HEK293 (cell line): ENCODE data around the gene TRIM26.

Experiments used
- CTCF ChIA-PET: fragments of 350-600 bp; formaldehyde crosslinking; extraction: SDS; loops from one replicate; lab custom pipeline; 2021; ENCODE audit warnings: antibody characterized with exemption; lab: Yijun Ruan, JAX
- POLR2A ChIA-PET: fragments of 300-600 bp; formaldehyde crosslinking; extraction: SDS; loops from one replicate; lab custom pipeline; 2020; ENCODE audit warnings: antibody characterized with exemption, inconsistent platforms; lab: Yijun Ruan, JAX
- H3K27ac ChIP-seq: fragments of 200-500 bp; sonication (Bioruptor generic); 2 replicates; pipeline ENCODE4 v1.5.1; 2014; ENCODE audit warnings: low read depth, low read length, control low read depth, inconsistent platforms; ENCODE audit errors: extremely low read depth
- H3K36me3 ChIP-seq, 2 experiments: fragments of 200-500 bp in 1 of 2; sonication (Bioruptor generic) in 1 of 2; 1 replicate in 1 of 2; 2 replicates in 1 of 2; pipeline ENCODE4 v1.5.1; 2014 to 2017; ENCODE audit warnings: inconsistent platforms in 2 of 2, low read length in 2 of 2; ENCODE audit not compliant: control insufficient read depth in 2 of 2, insufficient read depth in 1 of 2
- H3K4me1 ChIP-seq: fragments of 200-500 bp; sonication (Bioruptor generic); 2 replicates; pipeline ENCODE4 v1.5.1; 2014; ENCODE audit warnings: mild to moderate bottlenecking, low read length, inconsistent platforms; ENCODE audit not compliant: control insufficient read depth, insufficient read depth
- H3K4me3 ChIP-seq: 2 replicates; pipeline ENCODE4 v1.5.1; 2011; ENCODE audit warnings: low read depth, mild to moderate bottlenecking, control low read depth, low read length, moderate library complexity
- H3K9me3 ChIP-seq: fragments of 200-500 bp; sonication (Bioruptor generic); 2 replicates; pipeline ENCODE4 v1.5.1; 2014; ENCODE audit warnings: low read depth, low read length, inconsistent platforms; ENCODE audit not compliant: control insufficient read depth, insufficient read depth
- BCL11A ChIP-seq: fragments of 450-650 bp; formaldehyde crosslinking; IDR thresholded peaks from 2 replicates; pipeline ENCODE4 v1.5.1; 2016; ENCODE audit warnings: low read depth, missing biosample characterization, missing genetic modification characterization
- ZFHX2 ChIP-seq: fragments of 450-650 bp; formaldehyde crosslinking; conservative IDR thresholded peaks from 2 replicates; pipeline ENCODE4 v1.5.1; 2016; ENCODE audit warnings: missing biosample characterization, missing genetic modification characterization
- ZNF266 ChIP-seq: fragments of 450-650 bp; formaldehyde crosslinking; IDR thresholded peaks from 2 replicates; pipeline ENCODE4 v1.5.1; 2016; ENCODE audit warnings: missing biosample characterization, missing genetic modification characterization, low read depth
- ZNF311 ChIP-seq: fragments of 450-650 bp; formaldehyde crosslinking; IDR thresholded peaks from 2 replicates; pipeline ENCODE4 v1.5.1; 2017; ENCODE audit warnings: missing biosample characterization, missing genetic modification characterization, borderline replicate concordance
- ZNF544 ChIP-seq: fragments of 450-650 bp; formaldehyde crosslinking; IDR thresholded peaks from 2 replicates; pipeline ENCODE4 v1.5.0; 2017; ENCODE audit warnings: missing biosample characterization, missing genetic modification characterization
- ZNF548 ChIP-seq: fragments of 450-650 bp; formaldehyde crosslinking; IDR thresholded peaks from 2 replicates; pipeline ENCODE4 v1.5.1; 2016; ENCODE audit warnings: missing biosample characterization, missing genetic modification characterization
- ZNF596 ChIP-seq: fragments of 450-650 bp; IDR thresholded peaks from 2 replicates; pipeline ENCODE4 v1.5.0; 2018; ENCODE audit warnings: missing biosample characterization, mild to moderate bottlenecking, missing genetic modification characterization, moderate library complexity
- ZNF600 ChIP-seq: fragments of 450-650 bp; formaldehyde crosslinking; IDR thresholded peaks from 2 replicates; pipeline ENCODE4 v1.5.1; 2016; ENCODE audit warnings: missing biosample characterization, missing genetic modification characterization
- ZNF776 ChIP-seq: fragments of 450-650 bp; formaldehyde crosslinking; IDR thresholded peaks from 2 replicates; pipeline ENCODE4 v1.5.0; 2017; ENCODE audit warnings: missing biosample characterization, missing genetic modification characterization, borderline replicate concordance
- TF ChIP-seq, protein P1 (sequence below): fragments of 450-650 bp; formaldehyde crosslinking; IDR thresholded peaks from 2 replicates; pipeline ENCODE4 v1.5.1; 2016; ENCODE audit warnings: missing biosample characterization, missing genetic modification characterization, borderline replicate concordance
- TF ChIP-seq, protein P2 (sequence below): fragments of 450-650 bp; formaldehyde crosslinking; IDR thresholded peaks from 2 replicates; pipeline ENCODE4 v1.5.1; 2016; ENCODE audit warnings: missing biosample characterization, missing genetic modification characterization
- TF ChIP-seq, protein P3 (sequence below): fragments of 450-650 bp; formaldehyde crosslinking; IDR thresholded peaks from 2 replicates; pipeline ENCODE4 v1.5.1; 2016; ENCODE audit warnings: missing biosample characterization, missing genetic modification characterization, low read depth
- TF ChIP-seq, protein P4 (sequence below): fragments of 450-650 bp; formaldehyde crosslinking; IDR thresholded peaks from 2 replicates; pipeline ENCODE4 v1.5.1; 2016; ENCODE audit warnings: missing biosample characterization, missing genetic modification characterization

The TRIM26 gene

DNA sequence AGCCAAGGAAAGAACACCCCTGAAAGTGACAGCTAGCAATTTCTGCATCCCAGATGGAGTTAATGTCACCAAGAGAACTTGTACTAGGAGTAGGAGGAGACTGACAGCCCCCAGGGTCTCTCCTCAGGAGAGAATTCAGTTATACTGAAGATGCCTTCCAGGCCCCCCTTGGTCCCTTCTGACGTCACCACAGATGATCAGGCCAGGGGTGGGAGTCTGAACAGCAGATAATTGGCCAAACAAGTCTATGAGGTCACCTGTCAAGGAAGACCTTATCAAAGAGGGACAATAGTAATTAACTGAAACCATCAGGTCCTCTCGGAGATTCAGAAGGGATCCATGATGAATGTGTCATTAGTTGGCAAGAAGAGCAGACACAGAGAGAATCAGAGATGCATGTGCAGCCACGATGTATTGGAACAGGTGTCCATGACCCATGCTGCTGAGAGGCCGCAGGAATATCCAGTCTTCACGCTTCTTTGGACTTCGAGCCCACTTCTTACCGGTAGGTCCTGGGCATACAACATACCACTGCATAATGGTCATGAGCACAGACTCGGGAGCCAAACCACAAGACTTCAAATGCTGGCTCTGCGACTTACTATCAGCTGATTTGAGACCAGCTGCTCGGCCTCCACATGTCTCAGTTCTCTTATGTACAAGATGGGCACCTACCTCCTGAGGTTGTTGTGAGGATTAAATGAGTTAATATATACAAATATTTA is 62.4 kb downstream of the TRIM26 start (continued):
- TF ChIP-seq, protein P1, sequence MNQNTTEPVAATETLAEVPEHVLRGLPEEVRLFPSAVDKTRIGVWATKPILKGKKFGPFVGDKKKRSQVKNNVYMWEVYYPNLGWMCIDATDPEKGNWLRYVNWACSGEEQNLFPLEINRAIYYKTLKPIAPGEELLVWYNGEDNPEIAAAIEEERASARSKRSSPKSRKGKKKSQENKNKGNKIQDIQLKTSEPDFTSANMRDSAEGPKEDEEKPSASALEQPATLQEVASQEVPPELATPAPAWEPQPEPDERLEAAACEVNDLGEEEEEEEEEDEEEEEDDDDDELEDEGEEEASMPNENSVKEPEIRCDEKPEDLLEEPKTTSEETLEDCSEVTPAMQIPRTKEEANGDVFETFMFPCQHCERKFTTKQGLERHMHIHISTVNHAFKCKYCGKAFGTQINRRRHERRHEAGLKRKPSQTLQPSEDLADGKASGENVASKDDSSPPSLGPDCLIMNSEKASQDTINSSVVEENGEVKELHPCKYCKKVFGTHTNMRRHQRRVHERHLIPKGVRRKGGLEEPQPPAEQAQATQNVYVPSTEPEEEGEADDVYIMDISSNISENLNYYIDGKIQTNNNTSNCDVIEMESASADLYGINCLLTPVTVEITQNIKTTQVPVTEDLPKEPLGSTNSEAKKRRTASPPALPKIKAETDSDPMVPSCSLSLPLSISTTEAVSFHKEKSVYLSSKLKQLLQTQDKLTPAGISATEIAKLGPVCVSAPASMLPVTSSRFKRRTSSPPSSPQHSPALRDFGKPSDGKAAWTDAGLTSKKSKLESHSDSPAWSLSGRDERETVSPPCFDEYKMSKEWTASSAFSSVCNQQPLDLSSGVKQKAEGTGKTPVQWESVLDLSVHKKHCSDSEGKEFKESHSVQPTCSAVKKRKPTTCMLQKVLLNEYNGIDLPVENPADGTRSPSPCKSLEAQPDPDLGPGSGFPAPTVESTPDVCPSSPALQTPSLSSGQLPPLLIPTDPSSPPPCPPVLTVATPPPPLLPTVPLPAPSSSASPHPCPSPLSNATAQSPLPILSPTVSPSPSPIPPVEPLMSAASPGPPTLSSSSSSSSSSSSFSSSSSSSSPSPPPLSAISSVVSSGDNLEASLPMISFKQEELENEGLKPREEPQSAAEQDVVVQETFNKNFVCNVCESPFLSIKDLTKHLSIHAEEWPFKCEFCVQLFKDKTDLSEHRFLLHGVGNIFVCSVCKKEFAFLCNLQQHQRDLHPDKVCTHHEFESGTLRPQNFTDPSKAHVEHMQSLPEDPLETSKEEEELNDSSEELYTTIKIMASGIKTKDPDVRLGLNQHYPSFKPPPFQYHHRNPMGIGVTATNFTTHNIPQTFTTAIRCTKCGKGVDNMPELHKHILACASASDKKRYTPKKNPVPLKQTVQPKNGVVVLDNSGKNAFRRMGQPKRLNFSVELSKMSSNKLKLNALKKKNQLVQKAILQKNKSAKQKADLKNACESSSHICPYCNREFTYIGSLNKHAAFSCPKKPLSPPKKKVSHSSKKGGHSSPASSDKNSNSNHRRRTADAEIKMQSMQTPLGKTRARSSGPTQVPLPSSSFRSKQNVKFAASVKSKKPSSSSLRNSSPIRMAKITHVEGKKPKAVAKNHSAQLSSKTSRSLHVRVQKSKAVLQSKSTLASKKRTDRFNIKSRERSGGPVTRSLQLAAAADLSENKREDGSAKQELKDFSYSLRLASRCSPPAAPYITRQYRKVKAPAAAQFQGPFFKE (tag by site-specific recombination), result no peak
- TF ChIP-seq ZNF311 (tag by site-specific recombination) (no peak), ZNF596 (no peak), ZNF544 (no peak), ZNF266 (tag by site-specific recombination) (no peak), ZNF776 (tag by site-specific recombination) (no peak)
- TF ChIP-seq, protein P2, sequence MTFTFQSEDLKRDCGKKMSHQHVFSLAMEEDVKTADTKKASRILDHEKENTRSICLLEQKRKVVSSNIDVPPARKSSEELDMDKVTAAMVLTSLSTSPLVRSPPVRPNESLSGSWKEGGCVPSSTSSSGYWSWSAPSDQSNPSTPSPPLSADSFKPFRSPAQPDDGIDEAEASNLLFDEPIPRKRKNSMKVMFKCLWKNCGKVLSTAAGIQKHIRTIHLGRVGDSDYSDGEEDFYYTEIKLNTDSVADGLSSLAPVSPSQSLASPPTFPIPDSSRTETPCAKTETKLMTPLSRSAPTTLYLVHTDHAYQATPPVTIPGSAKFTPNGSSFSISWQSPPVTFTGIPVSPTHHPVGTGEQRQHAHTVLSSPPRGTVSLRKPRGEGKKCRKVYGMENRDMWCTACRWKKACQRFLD, result no peak
- TF ChIP-seq, protein P3, sequence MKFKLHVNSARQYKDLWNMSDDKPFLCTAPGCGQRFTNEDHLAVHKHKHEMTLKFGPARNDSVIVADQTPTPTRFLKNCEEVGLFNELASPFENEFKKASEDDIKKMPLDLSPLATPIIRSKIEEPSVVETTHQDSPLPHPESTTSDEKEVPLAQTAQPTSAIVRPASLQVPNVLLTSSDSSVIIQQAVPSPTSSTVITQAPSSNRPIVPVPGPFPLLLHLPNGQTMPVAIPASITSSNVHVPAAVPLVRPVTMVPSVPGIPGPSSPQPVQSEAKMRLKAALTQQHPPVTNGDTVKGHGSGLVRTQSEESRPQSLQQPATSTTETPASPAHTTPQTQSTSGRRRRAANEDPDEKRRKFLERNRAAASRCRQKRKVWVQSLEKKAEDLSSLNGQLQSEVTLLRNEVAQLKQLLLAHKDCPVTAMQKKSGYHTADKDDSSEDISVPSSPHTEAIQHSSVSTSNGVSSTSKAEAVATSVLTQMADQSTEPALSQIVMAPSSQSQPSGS (tag by site-specific recombination), result no peak
- TF ChIP-seq, all 188 proteins: peak for 0

DNA sequence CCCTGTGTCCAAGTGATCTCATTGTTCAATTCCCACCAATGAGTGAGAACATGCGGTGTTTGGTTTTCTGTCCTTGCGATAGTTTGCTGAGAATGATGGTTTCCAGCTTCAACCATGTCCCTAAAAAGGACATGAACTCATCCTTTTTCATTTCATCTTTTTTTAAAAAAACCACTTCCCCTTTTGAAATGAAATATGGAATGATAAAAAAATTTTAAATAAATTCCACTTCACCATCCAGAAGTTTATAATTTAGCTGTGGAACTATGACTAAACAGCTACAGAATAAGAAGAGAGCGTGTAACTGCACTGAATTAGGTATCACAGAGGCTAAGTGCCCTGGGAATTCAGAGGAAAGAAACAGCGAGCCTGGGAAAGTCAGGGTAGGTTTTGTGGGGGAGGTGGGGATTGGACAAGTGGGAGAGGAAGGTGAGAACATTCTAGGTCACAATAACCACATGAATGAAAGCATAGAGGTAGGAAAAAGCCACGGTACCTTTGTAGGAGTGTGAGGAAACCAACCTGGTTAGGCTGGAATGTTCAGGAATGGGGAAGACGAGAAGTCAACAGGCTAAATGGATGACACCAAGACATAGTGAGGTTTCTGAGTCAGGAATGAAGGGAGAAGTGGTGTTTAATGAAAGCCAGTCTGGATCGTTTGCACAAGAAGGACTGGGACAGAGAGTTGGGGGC is 63.2 kb downstream of the TRIM26 start:
- peak; percentile 40; the same call in 1 of the 2 replicates for TF ChIP-seq ZFHX2 (tag by site-specific recombination)
- no peak for TF ChIP-seq BCL11A (tag by site-specific recombination)
- TF ChIP-seq ZNF548 (tag by site-specific recombination), result no peak
- 0 out of 2 replicates have a peak, but pooled peaks have one; percentile 33 for TF ChIP-seq ZNF600 (tag by site-specific recombination)
- TF ChIP-seq, protein P4, sequence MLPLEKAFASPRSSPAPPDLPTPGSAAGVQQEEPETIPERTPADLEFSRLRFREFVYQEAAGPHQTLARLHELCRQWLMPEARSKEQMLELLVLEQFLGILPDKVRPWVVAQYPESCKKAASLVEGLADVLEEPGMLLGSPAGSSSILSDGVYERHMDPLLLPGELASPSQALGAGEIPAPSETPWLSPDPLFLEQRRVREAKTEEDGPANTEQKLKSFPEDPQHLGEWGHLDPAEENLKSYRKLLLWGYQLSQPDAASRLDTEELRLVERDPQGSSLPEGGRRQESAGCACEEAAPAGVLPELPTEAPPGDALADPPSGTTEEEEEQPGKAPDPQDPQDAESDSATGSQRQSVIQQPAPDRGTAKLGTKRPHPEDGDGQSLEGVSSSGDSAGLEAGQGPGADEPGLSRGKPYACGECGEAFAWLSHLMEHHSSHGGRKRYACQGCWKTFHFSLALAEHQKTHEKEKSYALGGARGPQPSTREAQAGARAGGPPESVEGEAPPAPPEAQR (tag by site-specific recombination), result no peak
- TF ChIP-seq, all 188 proteins: peak for 2
- Histone ChIP-seq H3K9me3 (no peaks in the 10 kb centered on the region), H3K4me1 (peaks cover 9% of the 10 kb centered on the region), H3K4me3 (no peak overlapping the region), H3K36me3 (no peaks in the 10 kb centered on the region), H3K27ac (no peak overlapping the region)
- CTCF ChIA-PET, result interaction anchor here (6.3 kb wide), 1 partner anchor 18 kb away, joined by 80 read pairs; no protein-coding TSS in a partner anchor
- POLR2A ChIA-PET, result no interaction called here
